HepG2 (cell line): Measurements from ENCODE around the gene UFSP2. TPM values are rescaled to one million over a fixed set of nuclear protein-coding genes. Genes with fewer than 3 reads are reported as not detected.
A peak's percentile ranks its signal among the peaks of the same experiment; 100 is the strongest.

Experiments
- ARNT2 ChIP-seq: sonication (generic); formaldehyde crosslinking; IDR thresholded peaks from 2 replicates; pipeline ENCODE4 v1.8.0; 2022; ENCODE audit warnings: mild to moderate bottlenecking, low read depth, missing genetic modification reagents, moderate library complexity
- BHLHE40 ChIP-seq: IDR thresholded peaks from 2 replicates; pipeline ENCODE4 v1.6.1; 2011; ENCODE audit warnings: low read length, improper control_type of control experiment
- ERF ChIP-seq: IDR thresholded peaks from 2 replicates; pipeline ENCODE4 v1.6.1; 2018; ENCODE audit warnings: missing biosample characterization, missing genetic modification reagents
- ESRRA ChIP-seq: sonication (generic); formaldehyde crosslinking; IDR thresholded peaks from 2 replicates; pipeline ENCODE4 v1.5.1; 2020; ENCODE audit warnings: mild to moderate bottlenecking, low read depth, missing genetic modification reagents
- ETV6 ChIP-seq: sonication (generic); formaldehyde crosslinking; conservative IDR thresholded peaks from 2 replicates; pipeline ENCODE4 v1.4.0; 2020; ENCODE audit warnings: missing genetic modification reagents
- HOXA3 ChIP-seq: sonication (generic); formaldehyde crosslinking; IDR thresholded peaks from 2 replicates; pipeline ENCODE4 v1.5.0; 2020; ENCODE audit warnings: missing genetic modification reagents
- JDP2 ChIP-seq: sonication (generic); formaldehyde crosslinking; IDR thresholded peaks from 2 replicates; pipeline ENCODE4 v1.8.1; 2022; ENCODE audit warnings: missing genetic modification reagents, borderline replicate concordance
- NONO ChIP-seq, 2 experiments: fragments of 450-650 bp in 1 of 2; sonication (generic) in 1 of 2; formaldehyde crosslinking in 1 of 2; IDR thresholded peaks in 1 of 2; conservative IDR thresholded peaks in 1 of 2; 2 replicates each; pipeline versions ENCODE4 v1.6.1 to v1.8.0; 2017 to 2022; ENCODE audit warnings: mild to moderate bottlenecking in 1 of 2, missing genetic modification reagents in 1 of 2, moderate library complexity in 1 of 2
- PHB2 ChIP-seq: fragments of 450-650 bp; IDR thresholded peaks from 2 replicates; pipeline ENCODE4 v1.6.1; 2018; ENCODE audit not compliant: partially characterized antibody
- PHF20 ChIP-seq: sonication (generic); formaldehyde crosslinking; IDR thresholded peaks from 2 replicates; pipeline ENCODE4 v1.5.0; 2020; ENCODE audit warnings: mild to moderate bottlenecking, missing genetic modification reagents
- RELA ChIP-seq: sonication (generic); formaldehyde crosslinking; IDR thresholded peaks from 2 replicates; pipeline ENCODE4 v1.4.0; 2020; ENCODE audit warnings: missing genetic modification reagents
- SMAD3 ChIP-seq: sonication (generic); formaldehyde crosslinking; IDR thresholded peaks from 2 replicates; pipeline ENCODE4 v1.4.0; 2020; ENCODE audit warnings: missing genetic modification reagents
- U2AF2 ChIP-seq: fragments of 200-400 bp; formaldehyde crosslinking; IDR thresholded peaks from 2 replicates; pipeline ENCODE4 v1.6.1; 2017; ENCODE audit warnings: low read depth, mild to moderate bottlenecking, low read length
- ZMAT3 ChIP-seq: sonication (generic); formaldehyde crosslinking; conservative IDR thresholded peaks from 2 replicates; pipeline ENCODE4 v1.7.0; 2021; ENCODE audit warnings: missing genetic modification reagents
- ZNF235 ChIP-seq: sonication (generic); formaldehyde crosslinking; IDR thresholded peaks from 2 replicates; pipeline ENCODE4 v1.8.1; 2023; ENCODE audit warnings: mild to moderate bottlenecking, missing genetic modification reagents, borderline replicate concordance
- ZNF33B ChIP-seq: sonication (generic); formaldehyde crosslinking; IDR thresholded peaks from 2 replicates; pipeline ENCODE4 v1.5.1; 2020; ENCODE audit warnings: mild to moderate bottlenecking, missing genetic modification reagents
- ZNF563 ChIP-seq: sonication (generic); formaldehyde crosslinking; IDR thresholded peaks from 2 replicates; pipeline ENCODE4 v1.8.0; 2022; ENCODE audit warnings: mild to moderate bottlenecking, moderate library complexity, missing genetic modification reagents
- polyA plus RNA-seq, 8 experiments: library from polyadenylated mRNA; depleted of rRNA in 3 of 8; stranded (reverse) in 7 of 8; unstranded in 1 of 8; fragments of >200 nt; fragmentation: Illumina TruSeq in 4 of 8; extraction: Trizol in 4 of 8; gene quantifications; 2 replicates each; pipeline versions ENCODE4 v1.2.1 to v1.2.3, GENCODE V29; 2011 to 2016; ENCODE audit warnings: low read depth in 4 of 8, missing spikeins in 1 of 8, mixed read lengths in 1 of 8; ENCODE audit not compliant: insufficient read depth in 1 of 8
- total RNA-seq, 5 experiments: library from RNA; depleted of rRNA; stranded (reverse); fragments of >200 nt; fragmentation: Illumina TruSeq; extraction: Trizol; gene quantifications; 2 replicates each; pipeline ENCODE4 v1.2.3, GENCODE V29; 2016; ENCODE audit warnings: low read depth in 1 of 5
- TF ChIP-seq, protein P1 (sequence below): sonication (generic); formaldehyde crosslinking; IDR thresholded peaks from 2 replicates; pipeline ENCODE4 v1.4.0; 2020; ENCODE audit warnings: low read depth, mild to moderate bottlenecking, missing genetic modification reagents
- TF ChIP-seq, protein P2 (sequence below): sonication (generic); formaldehyde crosslinking; IDR thresholded peaks from 2 replicates; pipeline ENCODE4 v1.5.0; 2020; ENCODE audit warnings: mild to moderate bottlenecking, missing genetic modification reagents
- TF ChIP-seq, protein P3 (sequence below): sonication (generic); formaldehyde crosslinking; IDR thresholded peaks from 2 replicates; pipeline ENCODE4 v1.5.0; 2020; ENCODE audit warnings: missing genetic modification reagents, mild to moderate bottlenecking, borderline replicate concordance
- TF ChIP-seq, protein P4 (sequence below): sonication (generic); formaldehyde crosslinking; IDR thresholded peaks from 2 replicates; pipeline ENCODE4 v1.8.0; 2022; ENCODE audit warnings: mild to moderate bottlenecking, missing genetic modification reagents; ENCODE audit not compliant: insufficient replicate concordance
- TF ChIP-seq, protein P5 (sequence below): sonication (generic); formaldehyde crosslinking; IDR thresholded peaks from 2 replicates; pipeline ENCODE4 v1.5.0; 2020; ENCODE audit warnings: mild to moderate bottlenecking, missing genetic modification reagents

The UFSP2 gene
- total and polyA plus RNA-seq, 2 of the 13 experiments (the other 11 are each of a cell fraction or from before 2014, with no cell fraction given), result 24.1 to 32.3 TPM

DNA sequence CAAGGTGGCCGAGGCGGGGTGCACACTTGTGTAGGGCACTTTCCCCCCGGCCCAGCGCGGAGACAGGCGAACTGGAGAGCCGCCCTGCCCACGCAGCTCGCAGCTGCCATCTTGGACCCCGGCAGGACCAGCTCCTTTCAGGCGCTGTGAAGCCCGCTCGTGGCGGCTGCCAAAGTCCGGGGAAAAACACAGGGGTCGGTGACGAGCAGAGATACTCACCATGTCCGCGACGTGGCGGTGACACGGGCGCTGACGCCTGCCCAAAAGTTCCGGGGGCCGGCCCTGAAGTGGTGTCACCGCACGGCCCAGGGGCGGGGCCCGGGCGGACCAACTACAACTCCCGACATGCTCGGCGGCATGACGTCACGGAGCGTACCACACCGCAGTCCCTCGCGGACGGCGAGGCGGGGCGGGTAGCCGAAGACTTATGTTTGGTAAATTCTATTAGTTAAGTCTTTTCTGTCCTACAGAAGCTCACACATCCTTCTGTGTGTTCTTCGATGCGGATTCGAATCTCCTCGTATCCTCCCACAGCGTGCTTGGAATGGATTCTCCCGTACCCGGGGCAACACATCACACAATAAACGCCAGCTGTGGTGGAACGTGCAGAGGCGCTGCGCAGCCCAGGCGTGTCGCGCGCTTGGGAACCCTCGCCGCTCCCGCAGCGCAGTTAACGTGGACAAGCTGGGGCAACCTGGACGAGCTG is at the start of gene UFSP2 (continued):
- TF ChIP-seq ZNF235 (CRISPR knock-in tag) (peak; percentile 89; the same call in 1 of the 2 replicates), BHLHE40 (peak; percentile 97), ARNT2 (CRISPR knock-in tag) (no peak), NONO (IDR thresholded peaks at IDR 0.05) (no peak), NONO (CRISPR knock-in tag; conservative IDR thresholded peaks at IDR 0.05) (peak; percentile 69), HOXA3 (CRISPR knock-in tag) (peak; percentile 94), JDP2 (CRISPR knock-in tag) (no peak), U2AF2 (no peak), ESRRA (CRISPR knock-in tag) (peak; percentile 72), ZMAT3 (CRISPR knock-in tag) (no peak; the same call in 1 of the 2 replicates), ERF (CRISPR knock-in tag) (peak; percentile 49), RELA (CRISPR knock-in tag) (no peak; the same call in 1 of the 2 replicates), ZNF33B (CRISPR knock-in tag) (peak; percentile 90; the same call in 1 of the 2 replicates), ETV6 (peak; percentile 30; the same call in 1 of the 2 replicates), SMAD3 (CRISPR knock-in tag) (0 out of 2 replicates have a peak, but pooled peaks have one; percentile 44), ZNF563 (CRISPR knock-in tag) (peak; percentile 78; the same call in 1 of the 2 replicates), PHF20 (CRISPR knock-in tag) (no peak; the same call in 1 of the 2 replicates), PHB2 (no peak)
- TF ChIP-seq, protein P1, sequence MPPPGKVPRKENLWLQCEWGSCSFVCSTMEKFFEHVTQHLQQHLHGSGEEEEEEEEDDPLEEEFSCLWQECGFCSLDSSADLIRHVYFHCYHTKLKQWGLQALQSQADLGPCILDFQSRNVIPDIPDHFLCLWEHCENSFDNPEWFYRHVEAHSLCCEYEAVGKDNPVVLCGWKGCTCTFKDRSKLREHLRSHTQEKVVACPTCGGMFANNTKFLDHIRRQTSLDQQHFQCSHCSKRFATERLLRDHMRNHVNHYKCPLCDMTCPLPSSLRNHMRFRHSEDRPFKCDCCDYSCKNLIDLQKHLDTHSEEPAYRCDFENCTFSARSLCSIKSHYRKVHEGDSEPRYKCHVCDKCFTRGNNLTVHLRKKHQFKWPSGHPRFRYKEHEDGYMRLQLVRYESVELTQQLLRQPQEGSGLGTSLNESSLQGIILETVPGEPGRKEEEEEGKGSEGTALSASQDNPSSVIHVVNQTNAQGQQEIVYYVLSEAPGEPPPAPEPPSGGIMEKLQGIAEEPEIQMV (CRISPR knock-in tag), result peak; percentile 87; the same call in 1 of the 2 replicates
- TF ChIP-seq, protein P2, sequence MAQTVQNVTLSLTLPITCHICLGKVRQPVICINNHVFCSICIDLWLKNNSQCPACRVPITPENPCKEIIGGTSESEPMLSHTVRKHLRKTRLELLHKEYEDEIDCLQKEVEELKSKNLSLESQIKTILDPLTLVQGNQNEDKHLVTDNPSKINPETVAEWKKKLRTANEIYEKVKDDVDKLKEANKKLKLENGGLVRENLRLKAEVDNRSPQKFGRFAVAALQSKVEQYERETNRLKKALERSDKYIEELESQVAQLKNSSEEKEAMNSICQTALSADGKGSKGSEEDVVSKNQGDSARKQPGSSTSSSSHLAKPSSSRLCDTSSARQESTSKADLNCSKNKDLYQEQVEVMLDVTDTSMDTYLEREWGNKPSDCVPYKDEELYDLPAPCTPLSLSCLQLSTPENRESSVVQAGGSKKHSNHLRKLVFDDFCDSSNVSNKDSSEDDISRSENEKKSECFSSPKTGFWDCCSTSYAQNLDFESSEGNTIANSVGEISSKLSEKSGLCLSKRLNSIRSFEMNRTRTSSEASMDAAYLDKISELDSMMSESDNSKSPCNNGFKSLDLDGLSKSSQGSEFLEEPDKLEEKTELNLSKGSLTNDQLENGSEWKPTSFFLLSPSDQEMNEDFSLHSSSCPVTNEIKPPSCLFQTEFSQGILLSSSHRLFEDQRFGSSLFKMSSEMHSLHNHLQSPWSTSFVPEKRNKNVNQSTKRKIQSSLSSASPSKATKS (CRISPR knock-in tag), result no peak
- TF ChIP-seq, protein P3, sequence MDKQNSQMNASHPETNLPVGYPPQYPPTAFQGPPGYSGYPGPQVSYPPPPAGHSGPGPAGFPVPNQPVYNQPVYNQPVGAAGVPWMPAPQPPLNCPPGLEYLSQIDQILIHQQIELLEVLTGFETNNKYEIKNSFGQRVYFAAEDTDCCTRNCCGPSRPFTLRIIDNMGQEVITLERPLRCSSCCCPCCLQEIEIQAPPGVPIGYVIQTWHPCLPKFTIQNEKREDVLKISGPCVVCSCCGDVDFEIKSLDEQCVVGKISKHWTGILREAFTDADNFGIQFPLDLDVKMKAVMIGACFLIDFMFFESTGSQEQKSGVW (CRISPR knock-in tag), result no peak
- TF ChIP-seq, protein P4, sequence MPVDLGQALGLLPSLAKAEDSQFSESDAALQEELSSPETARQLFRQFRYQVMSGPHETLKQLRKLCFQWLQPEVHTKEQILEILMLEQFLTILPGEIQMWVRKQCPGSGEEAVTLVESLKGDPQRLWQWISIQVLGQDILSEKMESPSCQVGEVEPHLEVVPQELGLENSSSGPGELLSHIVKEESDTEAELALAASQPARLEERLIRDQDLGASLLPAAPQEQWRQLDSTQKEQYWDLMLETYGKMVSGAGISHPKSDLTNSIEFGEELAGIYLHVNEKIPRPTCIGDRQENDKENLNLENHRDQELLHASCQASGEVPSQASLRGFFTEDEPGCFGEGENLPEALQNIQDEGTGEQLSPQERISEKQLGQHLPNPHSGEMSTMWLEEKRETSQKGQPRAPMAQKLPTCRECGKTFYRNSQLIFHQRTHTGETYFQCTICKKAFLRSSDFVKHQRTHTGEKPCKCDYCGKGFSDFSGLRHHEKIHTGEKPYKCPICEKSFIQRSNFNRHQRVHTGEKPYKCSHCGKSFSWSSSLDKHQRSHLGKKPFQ (CRISPR knock-in tag), result no peak
- TF ChIP-seq, protein P5, sequence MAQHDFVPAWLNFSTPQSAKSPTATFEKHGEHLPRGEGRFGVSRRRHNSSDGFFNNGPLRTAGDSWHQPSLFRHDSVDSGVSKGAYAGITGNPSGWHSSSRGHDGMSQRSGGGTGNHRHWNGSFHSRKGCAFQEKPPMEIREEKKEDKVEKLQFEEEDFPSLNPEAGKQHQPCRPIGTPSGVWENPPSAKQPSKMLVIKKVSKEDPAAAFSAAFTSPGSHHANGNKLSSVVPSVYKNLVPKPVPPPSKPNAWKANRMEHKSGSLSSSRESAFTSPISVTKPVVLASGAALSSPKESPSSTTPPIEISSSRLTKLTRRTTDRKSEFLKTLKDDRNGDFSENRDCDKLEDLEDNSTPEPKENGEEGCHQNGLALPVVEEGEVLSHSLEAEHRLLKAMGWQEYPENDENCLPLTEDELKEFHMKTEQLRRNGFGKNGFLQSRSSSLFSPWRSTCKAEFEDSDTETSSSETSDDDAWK, result no peak
